HG03520 (cell line): ENCODE measurements around the gene SMG9.

Experiments
- ATAC-seq: cut with Tn5 transposase; IDR thresholded peaks from one replicate; pipeline ENCODE4 v1.9.1; 2021; ENCODE audit warnings: mild to moderate bottlenecking, moderate library complexity; ENCODE audit not compliant: unreplicated experiment

Gene SMG9

DNA sequence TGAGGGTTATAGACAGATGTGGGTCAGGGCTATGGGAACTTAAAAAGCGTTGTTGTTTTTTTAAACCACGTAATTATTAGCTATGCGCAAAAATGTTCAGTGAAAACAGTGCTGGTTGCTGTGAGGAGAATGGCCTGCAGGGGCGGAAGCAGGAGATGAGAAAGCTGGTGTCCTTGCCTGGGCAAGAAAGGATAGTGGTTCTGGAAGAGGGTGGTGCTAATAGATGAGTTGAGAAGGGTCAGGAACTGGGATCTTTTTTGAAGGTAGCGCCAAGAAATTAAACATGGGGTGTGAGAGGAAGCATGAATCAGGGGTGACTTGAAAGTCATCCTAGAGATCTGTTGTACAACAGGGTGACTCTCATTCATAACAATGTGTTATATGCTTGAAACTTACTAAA, 4.8 kb upstream of the SMG9 start:
- no peak for ATAC-seq

DNA sequence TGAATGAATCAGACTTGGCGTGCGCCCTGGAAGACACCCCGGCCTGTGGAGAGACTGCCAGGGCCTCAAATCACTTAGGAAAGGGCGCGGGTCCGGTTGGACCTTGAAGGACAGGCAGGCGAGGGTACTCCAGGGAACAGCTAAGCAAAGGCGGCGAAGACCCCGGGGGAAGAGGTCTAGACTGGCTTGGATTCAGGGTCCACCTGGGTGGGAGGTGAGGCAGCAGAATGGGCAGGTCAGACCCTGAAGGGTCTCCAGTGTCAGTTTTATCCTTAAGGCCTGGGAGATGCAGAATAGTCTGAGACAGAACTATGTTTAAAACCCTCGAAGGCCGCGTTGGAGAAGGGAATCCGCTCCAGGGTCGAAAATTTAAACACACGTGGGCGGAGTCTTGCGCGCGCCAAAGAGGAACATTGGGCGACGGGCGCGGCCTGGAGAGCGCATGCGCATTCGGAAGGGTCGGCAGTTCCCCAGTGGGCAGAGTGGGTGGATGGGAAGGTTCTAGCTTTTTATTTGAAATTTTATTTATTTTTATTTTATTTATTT, 567 bp upstream of the SMG9 start:
- ATAC-seq = no peak

DNA sequence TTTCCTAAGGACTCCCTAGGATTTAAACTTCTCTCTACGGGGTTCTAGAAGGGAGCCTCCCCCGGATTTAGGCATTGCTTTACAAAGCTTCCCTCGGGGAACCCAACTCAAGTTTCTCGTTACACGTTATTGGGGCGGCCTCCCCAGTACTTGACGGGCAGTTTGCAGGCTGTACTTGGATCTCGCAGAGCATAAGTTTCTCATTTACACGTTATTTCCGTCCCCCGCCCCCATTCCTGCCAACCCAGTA, 584 bp downstream of the SMG9 start:
- ATAC-seq = no peak

DNA sequence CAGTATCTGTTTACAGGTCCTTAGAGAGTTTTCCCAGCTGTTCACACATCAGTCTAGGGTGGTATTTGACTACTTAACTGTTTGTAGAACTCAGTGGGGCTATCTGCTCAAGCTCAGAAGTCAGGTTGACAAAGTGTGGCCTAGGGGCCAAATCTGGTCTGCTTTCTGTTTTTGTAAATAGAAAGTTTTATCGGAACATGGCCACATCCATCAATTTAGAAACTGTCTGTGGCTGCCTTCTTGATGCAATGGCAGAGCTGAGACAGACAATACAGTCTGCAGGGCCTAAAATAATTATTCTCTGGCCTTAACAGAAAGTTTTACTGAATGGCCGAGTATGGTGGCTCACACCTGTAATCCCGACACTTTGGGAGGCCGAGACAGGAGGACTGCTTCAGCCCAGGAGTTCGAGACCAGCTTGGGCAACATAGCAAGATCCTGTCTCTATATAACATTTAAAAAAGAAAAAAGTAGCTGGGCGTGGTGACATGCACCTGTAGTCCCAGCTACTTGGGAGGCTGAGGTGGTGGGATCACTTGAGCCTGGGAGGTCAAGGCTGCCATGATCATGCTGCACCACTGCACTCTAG, 2.4 kb downstream of the SMG9 start:
- no peak for ATAC-seq

DNA sequence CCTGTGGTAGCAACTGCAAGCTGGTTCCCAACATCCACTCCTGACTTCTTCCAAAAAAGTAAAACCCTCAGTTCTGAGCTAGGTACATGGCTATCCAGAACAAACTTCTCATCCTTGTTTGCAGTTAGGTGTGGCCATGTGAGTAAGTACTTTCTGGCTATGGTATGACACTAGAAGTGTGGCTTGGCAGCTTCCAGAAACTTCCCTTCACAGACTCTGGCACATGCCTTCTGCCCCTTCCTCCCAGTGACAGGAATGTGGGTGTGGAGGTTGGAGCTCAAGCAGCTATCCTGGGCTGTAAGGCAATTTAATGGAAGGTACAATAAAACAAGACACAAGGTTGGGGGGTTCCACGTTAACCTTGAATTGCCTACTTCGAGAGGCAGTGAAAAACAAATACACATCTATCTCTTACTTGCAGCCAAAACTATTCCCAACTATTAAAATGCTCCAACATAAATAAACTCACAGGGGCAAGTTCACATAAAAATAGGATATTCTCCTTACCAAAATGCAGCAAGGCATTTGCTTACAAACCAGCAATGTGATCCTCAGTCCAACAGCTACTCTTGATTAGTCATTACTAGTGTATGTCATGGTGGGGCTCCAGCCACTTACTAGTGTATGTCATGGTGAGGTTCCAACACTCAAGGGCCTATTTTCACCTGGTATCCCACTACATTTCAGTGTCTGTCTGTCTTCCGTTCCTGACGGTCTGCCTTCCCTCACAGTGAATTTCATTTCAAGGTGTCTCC, 3.1 kb downstream of the SMG9 start:
- ATAC-seq = no peak

DNA sequence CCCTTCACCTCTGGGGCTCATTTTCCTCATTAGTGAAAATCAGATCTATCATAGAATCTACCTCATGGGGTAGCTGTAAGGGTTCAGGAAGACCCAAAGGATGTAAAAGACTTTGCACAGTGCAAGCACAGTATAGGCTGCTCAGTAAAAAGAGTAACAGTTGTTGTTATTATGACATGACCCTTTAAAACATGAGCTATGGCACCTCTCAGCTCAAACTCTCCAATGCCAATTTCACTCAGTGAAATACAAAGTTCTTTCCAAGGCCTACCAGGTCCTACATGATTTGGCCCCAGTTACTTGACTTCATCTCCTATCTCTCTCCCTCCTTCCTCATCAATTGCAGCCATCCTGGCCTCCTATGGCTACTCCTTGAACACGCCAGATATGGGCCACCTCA, 4.9 kb downstream of the SMG9 start:
- no peak for ATAC-seq

DNA sequence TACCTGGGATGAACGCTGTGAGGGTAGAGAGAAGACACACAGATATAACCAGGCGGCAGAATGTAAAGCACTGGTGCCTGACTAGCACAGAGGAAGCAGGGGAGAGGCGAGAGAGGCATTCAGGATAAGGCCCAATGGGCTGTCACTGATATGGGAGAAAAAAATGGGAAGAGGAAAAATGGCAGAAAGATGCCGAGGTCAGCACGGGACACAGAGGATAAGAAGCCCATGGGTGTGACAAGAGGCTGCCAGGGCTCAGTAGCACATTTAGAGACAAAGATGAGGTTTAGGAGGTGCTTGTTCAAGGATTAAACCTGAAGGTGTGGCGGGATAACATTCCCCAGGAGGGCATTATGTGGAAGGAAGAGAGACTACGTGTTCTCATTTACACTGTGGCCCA, 5.6 kb downstream of the SMG9 start:
- no peak for ATAC-seq

DNA sequence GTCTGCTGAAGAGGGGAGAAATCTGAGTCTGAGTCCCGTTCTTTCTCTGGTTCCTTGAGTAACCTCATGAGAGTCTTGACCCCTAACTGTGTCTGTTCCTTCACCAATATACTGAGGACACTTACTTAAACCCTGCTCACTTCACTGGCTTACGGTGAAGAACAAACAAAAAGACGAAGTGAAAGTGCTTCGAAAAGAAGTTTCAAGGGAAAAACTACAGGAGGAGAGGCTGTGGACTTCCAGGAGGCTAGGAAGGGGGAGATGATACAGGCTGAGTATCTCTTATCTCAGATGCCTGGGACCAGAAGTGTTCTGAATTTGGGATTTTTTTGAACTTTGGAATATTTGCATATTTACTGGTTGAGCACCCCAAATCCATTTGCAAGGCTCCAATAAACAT, 6.1 kb downstream of the SMG9 start:
- no peak for ATAC-seq

DNA sequence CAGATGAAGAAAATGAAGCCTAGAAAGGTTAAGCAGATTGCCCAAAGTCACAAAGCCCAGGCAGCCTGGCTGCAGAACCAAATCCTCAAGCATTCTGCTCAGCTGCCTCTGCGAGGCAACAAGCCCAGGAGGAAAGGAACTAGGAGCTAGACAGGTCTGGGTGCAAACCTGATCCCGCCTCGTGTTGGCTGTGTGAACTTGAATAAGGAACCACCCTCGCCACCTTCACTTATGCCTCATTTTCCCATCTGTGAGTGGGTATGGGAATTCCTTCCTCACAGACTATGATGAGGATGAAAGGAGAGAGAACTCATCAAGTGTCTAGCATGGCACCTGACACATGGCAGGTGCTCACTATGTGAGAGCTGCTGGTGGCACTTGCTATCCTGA, 6.6 kb downstream of the SMG9 start:
- no peak for ATAC-seq

DNA sequence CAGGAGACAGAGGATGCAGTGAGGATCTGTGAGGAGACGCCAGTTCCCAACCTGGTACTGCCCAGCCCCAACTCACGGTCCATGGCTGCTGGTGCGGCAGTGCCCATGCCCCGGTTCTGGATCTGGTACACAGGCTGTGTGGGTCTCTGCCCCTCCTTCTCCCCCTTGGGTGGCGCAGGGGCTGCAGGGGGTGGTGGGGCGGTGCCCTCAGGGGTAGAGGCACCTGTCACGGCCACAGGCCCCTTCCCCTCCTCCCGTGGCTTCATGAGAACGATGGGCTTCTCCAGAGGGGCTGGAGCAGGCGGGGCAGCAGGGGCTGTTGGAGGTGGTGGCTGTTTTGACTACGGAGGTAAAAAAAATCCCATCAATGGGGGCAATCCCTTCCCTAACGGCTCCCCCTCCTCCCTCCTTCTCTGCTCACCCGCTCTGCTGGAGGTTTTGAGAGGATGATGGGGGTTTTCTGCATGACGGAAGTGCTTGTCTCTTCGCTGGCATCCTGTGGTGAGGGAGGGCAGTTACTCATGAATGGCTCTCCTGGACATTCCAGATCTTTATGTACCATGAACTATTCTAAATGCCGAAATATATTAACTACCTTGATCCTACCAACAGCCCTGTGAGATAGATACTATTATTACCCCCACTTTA, 7.1 kb downstream of the SMG9 start:
- ATAC-seq = no peak

DNA sequence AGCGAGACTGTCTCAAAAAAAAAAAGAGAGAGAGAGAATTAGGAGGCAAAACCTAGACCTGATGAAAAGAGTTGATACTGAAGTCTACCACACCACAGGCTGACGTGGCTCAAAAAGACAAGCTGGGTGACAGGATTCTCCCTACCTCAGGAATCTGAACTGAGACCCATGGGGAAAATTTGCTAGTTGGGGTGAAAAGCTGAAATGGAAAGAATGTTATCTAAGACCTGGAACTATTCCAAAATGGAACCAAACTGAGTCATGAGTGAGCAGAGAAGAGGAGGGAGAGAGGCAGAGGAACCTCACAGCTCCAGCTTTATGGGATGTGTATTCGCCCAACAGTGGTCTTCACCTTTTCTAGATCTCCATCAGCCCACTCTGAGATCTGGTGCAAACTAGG, 11.7 kb downstream of the SMG9 start:
- no peak for ATAC-seq

DNA sequence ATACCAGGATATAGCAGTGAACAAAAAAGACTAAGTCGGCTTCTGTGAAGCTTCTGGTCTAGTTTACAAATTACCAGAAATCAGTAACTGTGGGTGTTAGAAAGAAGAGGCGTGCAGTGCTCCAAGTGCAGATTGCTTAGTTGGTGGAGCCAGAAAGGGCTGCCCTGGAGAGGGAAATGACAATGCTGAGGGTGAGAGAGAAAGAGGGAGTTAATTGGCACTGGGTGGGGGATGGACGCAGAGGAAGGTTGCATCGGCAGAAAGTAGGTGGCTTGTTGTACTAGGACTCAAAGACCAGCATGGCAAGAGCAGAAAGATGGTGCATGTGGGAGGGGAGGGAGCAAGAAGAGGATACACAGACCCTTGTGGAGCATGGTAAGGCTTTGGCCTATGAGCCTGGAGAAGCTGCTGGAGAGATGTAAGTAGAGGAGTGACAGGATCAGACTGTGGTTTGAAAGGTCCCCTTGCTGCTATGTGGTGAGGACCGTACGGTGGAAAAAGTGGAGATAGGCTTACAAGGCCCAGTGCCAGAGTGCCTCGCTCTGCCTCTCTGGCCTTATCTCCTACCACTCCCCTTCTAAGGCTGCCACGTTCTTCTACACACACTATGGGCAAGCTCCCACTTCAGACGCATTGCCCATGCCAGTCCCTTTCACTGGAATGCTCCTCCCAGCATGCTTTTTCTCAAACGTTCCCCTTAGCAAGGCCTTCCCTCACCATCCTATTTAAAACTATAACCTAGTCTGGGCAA, 13.5 kb downstream of the SMG9 start:
- ATAC-seq = no peak

DNA sequence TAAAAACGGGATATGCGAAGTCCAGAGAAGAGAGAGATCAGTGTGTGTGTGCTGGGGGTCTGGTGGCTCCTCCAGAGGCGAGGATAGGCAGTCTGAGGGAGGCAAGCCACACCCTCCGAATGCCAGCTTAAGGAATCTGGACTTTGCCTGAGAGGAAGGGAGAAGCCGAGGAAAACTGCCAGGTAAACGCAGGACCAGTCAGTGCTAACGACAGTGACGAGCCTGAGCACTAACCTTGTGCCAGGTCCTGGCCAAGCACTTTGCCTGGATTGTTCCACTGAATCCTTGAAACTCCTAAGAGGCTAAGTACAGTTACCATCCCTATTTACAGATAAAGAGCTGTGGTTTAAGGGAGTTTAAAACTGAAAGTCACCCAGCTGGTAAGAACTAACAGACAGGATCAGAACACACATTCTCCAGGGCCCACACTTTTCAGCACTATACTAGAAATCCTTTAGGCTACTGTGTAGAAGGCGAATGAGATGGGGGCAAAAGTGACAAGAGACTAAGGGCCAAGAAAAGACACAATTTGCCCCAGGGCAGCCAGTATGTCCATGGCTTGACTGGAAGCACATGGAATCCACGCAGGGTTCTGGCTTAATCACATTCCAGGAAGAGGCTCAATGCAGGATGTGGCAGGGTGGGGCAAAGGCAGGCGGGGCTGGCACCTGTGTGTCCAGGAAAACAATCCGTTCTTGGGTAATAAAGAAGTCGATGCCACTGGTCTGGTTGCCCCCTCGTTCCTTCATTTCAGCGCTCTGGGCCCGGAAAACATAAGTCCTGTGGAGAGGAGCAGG, 15.1 kb downstream of the SMG9 start:
- ATAC-seq = no peak

DNA sequence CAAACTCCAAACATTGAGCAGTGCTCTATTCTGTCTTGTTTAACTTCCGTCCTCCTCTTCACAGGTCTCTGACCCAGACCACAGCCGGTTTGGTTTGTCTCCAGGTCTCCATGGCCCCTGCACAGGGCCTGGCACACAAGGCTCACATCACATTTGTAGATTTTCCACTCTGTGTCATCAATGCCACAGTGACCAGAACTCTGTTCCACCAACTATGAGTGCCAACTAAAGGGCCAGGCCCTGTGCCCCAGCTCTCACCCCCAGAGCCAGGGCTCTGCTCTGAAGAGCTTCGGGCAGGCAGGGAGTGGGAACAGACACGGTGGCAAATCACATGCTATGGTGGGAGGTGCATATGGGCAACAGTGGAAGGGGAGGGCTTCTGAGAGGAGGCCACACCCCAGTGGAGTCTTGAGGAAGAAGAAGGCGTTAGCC, 16.0 kb downstream of the SMG9 start:
- ATAC-seq = no peak

DNA sequence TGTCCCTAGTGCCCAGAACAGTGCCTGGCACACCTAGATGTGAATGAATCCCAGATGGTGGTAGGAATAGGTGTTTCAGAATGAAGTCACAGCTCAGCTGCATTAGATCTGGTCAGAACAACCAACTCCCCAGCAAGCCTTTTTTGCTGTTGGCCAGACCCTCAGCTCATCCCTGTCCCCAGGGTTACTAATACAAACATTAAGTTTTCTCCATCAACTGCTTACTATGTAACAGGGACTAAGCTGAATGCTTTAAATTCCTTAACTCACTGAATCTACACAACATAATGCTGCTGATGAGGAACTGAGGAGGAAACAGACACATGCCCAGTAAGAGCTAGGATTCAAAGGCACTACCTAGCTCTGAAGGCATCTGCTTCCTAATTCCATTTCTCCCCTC, 18.8 kb downstream of the SMG9 start:
- ATAC-seq = no peak

DNA sequence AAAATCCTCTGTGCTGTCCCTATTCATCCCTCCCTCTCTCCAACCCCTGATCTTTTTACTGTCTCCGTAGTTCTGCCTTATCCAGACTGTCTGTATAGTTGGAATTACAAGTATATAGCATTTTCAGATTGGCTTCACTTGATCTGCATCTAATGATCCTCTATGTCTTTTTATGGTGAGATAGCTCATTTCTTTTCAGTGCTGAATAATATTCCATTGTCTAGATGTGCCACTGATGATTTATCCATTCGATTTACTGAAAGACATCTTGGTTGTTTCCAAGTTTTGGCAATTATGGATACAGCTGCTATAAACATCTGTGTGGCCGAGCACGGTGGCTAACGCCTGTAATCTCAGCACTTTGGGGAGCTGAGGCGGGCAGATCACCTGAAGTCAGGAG, 19.7 kb downstream of the SMG9 start:
- ATAC-seq = no peak

DNA sequence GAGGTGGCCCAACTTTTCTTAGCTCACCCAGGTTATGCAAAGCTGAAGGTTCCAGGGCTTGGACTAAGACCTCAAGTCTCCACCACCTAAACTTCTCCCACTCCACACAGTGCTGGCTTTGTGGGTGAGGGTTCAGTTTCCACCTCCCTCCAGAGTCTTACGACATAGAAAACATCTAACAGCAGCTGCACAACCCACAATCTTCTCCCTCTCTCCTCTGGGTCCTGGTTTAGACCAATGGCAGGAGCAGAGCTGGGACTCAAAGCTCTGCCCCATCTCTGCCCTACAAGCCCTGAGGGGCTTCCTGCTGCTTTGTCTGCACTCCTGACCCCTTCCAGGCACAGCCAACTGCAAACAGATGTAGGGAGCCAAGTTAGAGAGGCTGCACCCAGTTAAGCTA, 22.9 kb downstream of the SMG9 start:
- ATAC-seq = no peak

DNA sequence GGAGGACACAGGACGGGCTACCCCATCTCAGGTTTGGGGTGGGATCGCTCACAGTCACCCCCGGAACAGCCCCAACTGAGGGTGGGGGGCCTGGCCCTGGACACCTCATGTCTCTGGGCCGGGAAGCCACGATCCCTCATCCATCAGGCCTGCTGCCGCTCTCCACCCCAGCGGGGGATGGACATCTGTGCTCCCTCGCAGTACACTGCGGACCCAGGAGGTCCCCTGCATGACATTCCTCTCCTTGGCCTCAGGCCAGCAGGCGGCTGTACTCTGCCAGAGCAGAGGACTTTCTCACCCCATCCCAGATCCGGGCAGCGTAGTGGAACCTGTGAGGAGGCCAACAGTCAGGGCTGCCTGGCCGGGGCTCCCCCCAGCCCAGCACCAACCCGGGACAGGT, 23.4 kb downstream of the SMG9 start:
- no peak for ATAC-seq

DNA sequence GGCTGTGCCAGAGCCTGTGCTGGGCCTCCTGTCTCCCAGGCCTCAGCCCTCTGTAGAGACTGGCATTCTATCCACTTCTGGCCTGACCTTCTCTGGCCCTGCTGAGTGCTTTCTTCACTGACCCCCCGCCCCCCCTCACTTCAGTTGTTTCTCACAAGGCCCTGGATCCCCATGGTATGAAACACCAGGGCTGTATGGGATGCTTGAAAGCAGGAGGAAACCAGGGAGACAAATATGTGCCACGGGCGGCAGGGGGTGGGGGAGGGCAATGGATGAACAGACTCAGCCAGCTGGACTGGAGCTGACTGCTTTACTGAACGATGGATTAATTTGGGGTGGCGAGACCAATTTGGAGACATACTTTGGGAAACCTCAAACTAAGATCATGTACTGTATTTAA, 24.8 kb downstream of the SMG9 start:
- no peak for ATAC-seq

DNA sequence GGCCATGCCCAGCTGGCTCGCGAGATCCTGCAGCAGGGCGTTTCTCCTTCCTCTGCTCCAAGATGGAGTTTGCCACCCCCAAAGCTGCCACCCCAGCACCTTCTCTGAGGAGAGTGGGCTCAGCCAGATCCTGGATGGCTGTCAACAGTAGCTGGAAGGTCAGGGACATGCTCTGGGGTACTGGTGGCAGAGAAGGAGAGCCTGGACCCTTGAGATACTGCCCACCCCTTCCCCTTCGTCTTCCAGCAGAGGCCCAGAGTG, 27.2 kb downstream of the SMG9 start:
- ATAC-seq = no peak
